Ovary (tissue), 9 donors: Measurements from ENCODE around the gene SLC30A2. TPM values are rescaled to one million over a fixed set of nuclear protein-coding genes. Genes with fewer than 3 reads are reported as not detected.

Experiments used
- DNase-seq, 5 donors: peaks; one replicate each; pipeline ENCODE4 v3.0.0-alpha.2; 2019 to 2020
- H3K27ac ChIP-seq, 2 donors: fragments of 200-600 bp; one replicate each; pipeline versions ENCODE4 v1.5.1 to v1.8.0; 2019 to 2022
- H3K27me3 ChIP-seq: fragments of 200-600 bp; one replicate; pipeline ENCODE4 v1.8.0; 2022
- H3K36me3 ChIP-seq: fragments of 200-600 bp; sonication (generic); one replicate; pipeline ENCODE4 v1.5.1; 2019
- H3K4me1 ChIP-seq: one replicate; pipeline ENCODE4 v1.8.1; 2013; ENCODE audit warnings: mild to moderate bottlenecking, moderate library complexity; ENCODE audit not compliant: insufficient read depth
- H3K4me3 ChIP-seq: fragments of 200-600 bp; sonication (generic); one replicate; pipeline ENCODE4 v1.5.1; 2017
- H3K9me3 ChIP-seq, 2 donors: fragments of 200-600 bp in 1 of 2; sonication (generic) in 1 of 2; one replicate each; pipeline versions ENCODE4 v1.5.1 to v1.8.1; 2013 to 2019; ENCODE audit warnings: mild to moderate bottlenecking in 1 of 2, moderate library complexity in 1 of 2
- CTCF ChIP-seq, 3 donors: fragments of 450-650 bp in 2 of 3; fragments of 200-600 bp in 1 of 3; IDR thresholded peaks; one replicate each; pipeline versions ENCODE4 v1.5.1 to v1.8.0; 2016 to 2022; ENCODE audit warnings: antibody characterized with exemption in 3 of 3, mild to moderate bottlenecking in 1 of 3
- EP300 ChIP-seq: sonication (generic); formaldehyde crosslinking; IDR thresholded peaks from one replicate; pipeline ENCODE4 v1.6.1; 2017; ENCODE audit warnings: antibody characterized with exemption
- POLR2A ChIP-seq: fragments of 450-650 bp; IDR thresholded peaks from one replicate; pipeline ENCODE4 v1.6.1; 2017; ENCODE audit warnings: antibody characterized with exemption, mild to moderate bottlenecking, moderate library complexity
- WGBS, 3 donors: extraction: QIAGEN DNeasy Blood & Tissue Kit in 1 of 3; methylation state at CpG; one replicate each; pipeline versions ENCODE4 v1.1.5 to v1.1.7; 2013 to 2017; 5-methylcytosine and 5-hydroxymethylcytosine counted together
- intact Hi-C, 4 donors: fragments of 100-400 bp; cut with DNase I; formaldehyde crosslinking; loops; one replicate each; pipeline versions ENCODE4 v1.11.0 to v1.15.1; 2022 to 2023
- polyA plus RNA-seq, 2 donors: library from polyadenylated mRNA; stranded (reverse); fragments of 200-250 nt in 1 of 2; fragments of 350-450 nt in 1 of 2; fragmentation: Illumina TruSeq in 1 of 2; extraction: RNeasy Lipid Tissue Mini Kit (QIAGEN cat#74804) in 1 of 2; gene quantifications; one replicate each; pipeline ENCODE4 v1.2.3, GENCODE V29; 2013 to 2014
- total RNA-seq, 7 donors: library from RNA; depleted of rRNA in 2 of 7; stranded (reverse); fragments of >200 nt in 2 of 7; fragmentation: NEBNext Ultra II Directional in 3 of 7; extraction: Animal tissue kit (Norgen Biotek cat#: 25700) in 3 of 7; gene quantifications; one replicate each; pipeline versions ENCODE4 v1.1.0 to v1.2.4, GENCODE V29; 2016 to 2023
- donor health status: DM: no; HTN: no; CAD: no; lungs with moderate emphysema.
- donor health status: DM: no; HTN: no; CAD: no.
- donor health status: Bipolar disorder and iron deficiency.
- donor health status: DM: yes; HTN: yes; CAD: no.
- donor health status: DM: no; HTN: no; CAD: no.
- donor health status: DM: yes; HTN: yes; CAD: no.

Gene SLC30A2
- total and polyA plus RNA-seq, 9 donors = 0.11 to 0.80 (median 0.17) TPM; not detected in 5

- 76 to 79% (median 79%) methylated on average over 12 of the region's 12 CpGs for WGBS, 3 donors
- Histone ChIP-seq H3K27ac (no peak overlapping the region), H3K9me3 (no peaks in the 10 kb centered on the region), H3K4me3 (no peak overlapping the region), H3K27me3 (no peaks in the 10 kb centered on the region), H3K36me3 (no peaks in the 10 kb centered on the region), H3K4me1 (peaks cover 1% of the 10 kb centered on the region)
- DNase-seq = no peak
- intact Hi-C loops = loop anchor here in 2 of 4 donors (10.0 kb wide), 2 partner anchors 112 to 122 kb away; partner anchors contain the start of gene FAM110D (in 1 of the 2)
- TF ChIP-seq EP300 (no peak), POLR2A (no peak), CTCF (IDR thresholded peaks at IDR 0.05) (no peak)
Observed at GRCh38 chr1:26032656-26033357, 13.1 kb downstream of the SLC30A2 start.

- Histone ChIP-seq H3K27ac (no peak overlapping the region), H3K4me1 (peaks cover 1% of the 10 kb centered on the region), H3K9me3 (no peaks in the 10 kb centered on the region), H3K27me3 (no peaks in the 10 kb centered on the region), H3K36me3 (no peaks in the 10 kb centered on the region), H3K4me3 (no peak overlapping the region)
- 62 to 72% (median 63%) methylated on average over 3 of the region's 3 CpGs for WGBS, 3 donors
- DNase-seq = no peak
- intact Hi-C loops = loop anchor here in 2 of 4 donors (10.0 kb wide), 2 partner anchors 113 to 123 kb away; partner anchors contain the start of gene FAM110D (in 1 of the 2)
- no peak for TF ChIP-seq POLR2A
- TF ChIP-seq CTCF (IDR thresholded peaks at IDR 0.05) = no peak
- no peak for TF ChIP-seq EP300
Observed at GRCh38 chr1:26031611-26032220, 14.2 kb downstream of the SLC30A2 start.

- H3K4me3 ChIP-seq = no peak overlapping the region
- H3K27ac ChIP-seq = no peak overlapping the region
- H3K27me3 ChIP-seq = no peaks in the 10 kb centered on the region
- H3K36me3 ChIP-seq = no peaks in the 10 kb centered on the region
- intact Hi-C loops = loop anchor here in 2 of 4 donors (10.0 kb wide), 2 partner anchors 114 to 124 kb away; partner anchors contain the start of gene FAM110D (in 1 of the 2)
- WGBS, 3 donors = 83 to 88% (median 84%) methylated on average over 4 of the region's 4 CpGs
- no peak for TF ChIP-seq CTCF (IDR thresholded peaks at IDR 0.05)
- TF ChIP-seq POLR2A = no peak
- TF ChIP-seq EP300 = no peak
- H3K4me1 ChIP-seq = peaks cover 1% of the 10 kb centered on the region
- no peaks in the 10 kb centered on the region for H3K9me3 ChIP-seq
- DNase-seq = no peak
Observed at GRCh38 chr1:26031196-26031595, 14.7 kb downstream of the SLC30A2 start.

- Histone ChIP-seq H3K27me3 (no peaks in the 10 kb centered on the region), H3K4me3 (no peak overlapping the region), H3K4me1 (peaks cover 1% of the 10 kb centered on the region), H3K27ac (no peak overlapping the region), H3K36me3 (no peaks in the 10 kb centered on the region), H3K9me3 (no peaks in the 10 kb centered on the region)
- TF ChIP-seq EP300 (no peak), CTCF (IDR thresholded peaks at IDR 0.05) (no peak), POLR2A (no peak)
- no peak for DNase-seq
- WGBS, 3 donors = 84 to 90% (median 85%) methylated on average over 7 of the region's 7 CpGs
- intact Hi-C loops = loop anchor here in 2 of 4 donors (10.0 kb wide), 2 partner anchors 115 to 125 kb away; partner anchors contain the start of gene FAM110D (in 1 of the 2)
Observed at GRCh38 chr1:26029864-26030481, 15.9 kb downstream of the SLC30A2 start.
